ENCODE measurements around the gene PACSIN3.

PACSIN3 gene

DNA sequence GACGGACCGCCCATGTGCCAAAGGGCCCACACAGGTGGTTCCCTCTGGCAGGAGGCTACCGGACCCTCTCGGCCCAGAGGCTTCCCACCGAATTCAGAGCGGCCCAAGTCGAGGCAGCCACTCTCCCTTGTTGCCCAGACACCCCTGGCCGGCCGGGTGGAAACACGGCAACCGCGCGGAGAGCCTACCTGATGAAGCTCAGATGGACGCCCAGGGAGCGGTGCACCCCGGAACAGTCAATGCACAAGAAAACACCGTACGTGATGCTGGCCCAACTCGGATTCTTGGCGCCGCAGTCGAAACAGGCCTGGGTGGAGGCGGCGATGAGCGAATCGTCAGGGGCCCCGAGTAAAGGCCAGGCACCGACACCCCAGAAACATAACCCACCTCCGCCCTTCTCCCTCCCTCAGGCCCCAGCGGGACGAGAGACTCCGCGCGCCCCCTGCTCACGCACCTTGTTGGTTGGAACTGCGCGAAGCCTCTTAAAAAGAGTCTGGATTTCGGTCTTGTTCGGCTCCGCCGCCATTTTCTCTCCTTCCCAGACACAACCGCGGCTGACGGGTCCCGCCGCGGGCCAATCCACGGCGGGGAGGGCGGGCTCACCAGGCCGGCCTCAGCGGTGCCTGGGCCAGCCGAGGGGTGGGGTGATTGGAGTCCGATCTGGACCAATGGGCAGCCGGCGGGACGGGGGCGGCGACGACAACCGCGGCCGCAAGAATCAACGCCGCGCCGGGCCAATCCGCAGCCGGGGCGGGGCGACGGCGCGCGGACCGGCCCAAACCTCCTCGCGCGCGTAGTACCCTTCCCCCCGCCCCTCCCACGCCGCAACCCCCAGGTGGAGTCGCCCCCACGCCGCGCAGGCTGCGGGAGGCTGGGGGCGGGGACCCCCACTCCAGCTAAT is 9.7 kb downstream of the PACSIN3 start, which contains the start of gene ARFGAP2:
Gene ARFGAP2, minus strand, starts transcription at position 552 of the 901 bp plus-strand sequence. Its CDS starts 26 bp downstream, at position 526.
- DNase-seq (ENCODE audit: low read depth), result peak; percentile 96

DNA sequence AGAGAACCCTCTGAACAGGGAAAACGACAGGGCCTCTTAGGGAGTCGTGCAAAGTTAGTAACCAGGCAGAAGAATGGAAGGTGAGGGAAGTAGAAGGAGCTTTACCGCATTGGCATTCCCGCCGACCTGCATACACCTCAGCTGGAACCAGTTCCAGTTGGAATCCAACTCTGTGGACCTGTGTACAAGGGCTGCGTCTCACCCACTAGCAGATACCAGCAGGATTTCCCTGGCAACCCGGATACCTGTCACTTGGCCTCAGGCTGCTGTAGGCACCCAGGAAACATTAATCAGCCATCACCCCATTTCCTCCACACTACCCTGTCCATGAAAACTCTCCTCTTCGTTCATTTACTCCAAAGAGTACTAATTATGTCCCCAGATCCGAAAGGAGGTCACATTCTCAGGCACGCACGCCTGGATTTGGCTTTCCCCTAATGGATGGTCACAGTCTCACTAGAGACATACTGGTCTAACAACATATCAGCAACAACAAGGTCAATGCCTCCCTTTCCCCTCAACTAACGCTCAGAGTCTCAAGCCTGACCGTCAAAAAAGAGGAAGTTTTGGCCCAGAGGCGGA is 10.4 kb downstream of the PACSIN3 start:
- DNase-seq (ENCODE audit: low read depth), result no peak

DNA sequence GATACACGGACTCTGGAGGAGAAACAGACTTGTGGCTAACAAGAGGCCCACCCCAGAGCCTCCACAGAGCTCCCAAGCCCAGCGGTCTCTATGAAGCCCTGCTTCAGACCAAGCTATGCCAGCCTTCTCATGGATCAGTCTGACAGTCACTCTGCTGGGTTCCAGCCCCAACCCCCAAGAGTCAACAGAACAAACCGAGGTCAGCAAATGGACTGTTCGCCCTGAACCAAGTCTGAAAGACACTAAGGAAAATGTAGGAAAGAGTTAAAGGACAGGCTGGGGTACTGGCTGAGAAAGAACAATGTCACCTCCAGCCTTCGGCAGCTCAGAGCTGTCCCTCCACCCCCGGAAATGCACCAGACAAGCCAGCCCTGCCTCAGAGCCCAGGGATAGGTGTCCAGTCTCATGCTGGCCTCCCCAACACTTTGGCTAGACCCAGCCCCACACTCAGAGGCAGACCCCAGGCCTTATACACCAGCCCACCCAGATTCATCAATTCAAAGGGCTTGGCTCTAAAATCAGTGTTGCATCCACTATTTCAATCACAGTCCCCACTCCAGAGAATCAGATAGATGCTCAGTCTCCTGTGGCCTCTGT is 13.4 kb downstream of the PACSIN3 start:
- DNase-seq (ENCODE audit: low read depth), result no peak

DNA sequence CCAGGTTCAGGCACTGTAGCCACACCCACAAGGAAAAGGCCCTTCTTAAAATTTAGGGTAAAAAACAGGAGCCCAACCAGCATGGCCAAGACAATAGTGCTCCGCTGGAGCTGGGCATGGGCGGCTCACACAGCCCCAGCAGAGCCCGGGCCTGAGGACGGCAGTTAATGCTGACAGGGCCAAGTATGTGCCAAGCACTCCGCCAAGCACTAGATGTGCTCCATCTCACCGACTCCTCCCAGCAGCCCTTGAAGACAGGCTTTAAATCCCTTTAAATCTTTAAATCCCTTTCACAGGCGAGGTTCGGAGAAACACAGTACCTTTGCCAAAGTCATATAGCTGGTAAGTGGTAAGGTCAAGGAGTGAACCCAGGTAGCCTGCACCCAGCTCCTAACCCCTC is 14.4 kb downstream of the PACSIN3 start:
- DNase-seq (ENCODE audit: low read depth), result no peak

DNA sequence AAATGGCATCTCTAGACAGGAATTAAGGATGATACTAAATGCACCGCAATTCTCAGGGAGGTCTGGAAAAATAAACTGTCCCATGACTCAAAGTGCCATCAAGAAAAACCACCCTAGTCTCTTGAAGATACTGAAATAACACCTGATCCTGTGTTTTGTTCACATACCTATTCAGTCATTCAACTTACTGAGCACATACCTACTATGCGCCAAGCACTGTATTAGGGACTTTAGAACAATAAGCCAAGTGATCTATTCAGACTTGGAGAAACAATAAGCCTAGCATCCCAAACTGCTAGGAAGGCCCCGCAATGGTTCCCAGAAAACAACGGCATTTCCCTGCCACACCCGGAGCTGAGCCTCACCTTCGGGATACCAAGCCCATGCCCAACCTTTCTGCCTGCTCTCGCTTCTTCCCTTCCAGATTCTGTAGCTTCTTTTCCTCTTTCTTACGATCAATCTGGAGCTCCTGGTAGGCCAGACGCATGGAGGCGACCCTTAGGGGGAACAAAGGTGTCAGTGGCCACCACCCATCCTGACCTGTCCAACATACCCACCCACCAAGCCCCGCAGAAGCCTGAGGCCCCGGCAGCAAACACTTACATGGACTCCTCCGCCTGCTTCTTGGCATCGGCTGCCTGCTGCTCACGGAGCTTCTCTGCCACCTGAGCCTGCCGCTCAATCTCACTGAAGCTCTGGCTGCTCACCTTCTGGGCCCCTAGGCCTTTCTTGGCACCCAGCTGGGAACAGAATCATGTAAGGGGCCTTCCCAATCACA is 15.0 kb downstream of the PACSIN3 start:
- DNase-seq (ENCODE audit: low read depth), result no peak

DNA sequence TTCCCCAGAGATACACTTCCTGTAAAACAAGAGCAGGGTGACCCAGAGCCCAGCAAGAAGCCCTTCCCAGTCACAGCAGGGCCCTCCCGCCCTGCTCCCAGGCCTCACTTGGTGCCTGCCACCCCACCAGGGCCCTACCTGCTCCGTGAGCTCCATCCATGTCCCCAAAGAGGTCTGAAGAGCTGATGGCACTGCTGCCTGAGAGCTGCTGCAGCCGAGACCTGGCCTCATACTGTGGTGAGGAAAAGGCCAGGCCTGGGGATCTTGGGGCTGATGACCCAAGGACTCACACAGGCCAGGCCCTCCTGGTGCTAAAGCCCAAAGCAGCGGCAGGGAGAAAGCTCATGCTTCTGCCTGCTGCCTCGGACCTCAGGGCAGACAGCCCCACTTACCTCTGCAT is 19.9 kb downstream of the PACSIN3 start:
- no peak for DNase-seq (ENCODE audit: low read depth)

DNA sequence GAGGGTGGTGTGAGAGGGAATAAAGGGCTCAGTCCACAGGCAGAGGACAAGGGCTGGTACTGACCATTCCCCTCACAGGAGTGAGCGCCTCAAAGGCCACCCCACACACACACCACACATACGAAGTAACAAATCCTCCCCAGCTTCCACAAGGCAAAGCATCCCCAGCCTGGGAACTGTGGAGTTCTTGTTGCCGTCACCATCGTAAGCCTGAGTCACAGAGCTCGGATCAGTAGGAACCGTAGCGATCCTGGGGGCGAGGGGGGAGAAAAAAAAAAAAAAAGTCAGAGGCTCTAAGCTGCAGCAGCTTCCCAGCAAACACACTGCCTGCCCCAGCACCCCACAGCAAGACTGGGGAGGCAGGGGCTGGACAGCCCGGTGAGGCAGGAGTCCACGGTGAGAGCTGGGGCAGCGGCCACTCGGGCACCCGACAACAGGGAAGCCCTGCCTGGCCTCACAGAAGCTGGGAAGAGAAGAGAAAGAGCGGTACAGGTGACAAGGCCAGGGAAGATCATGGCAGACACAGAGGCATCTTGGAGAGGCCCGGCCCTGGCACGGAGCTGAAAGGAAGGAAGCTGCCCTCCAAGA is 20.9 kb downstream of the PACSIN3 start:
- no peak for DNase-seq (ENCODE audit: low read depth)

DNA sequence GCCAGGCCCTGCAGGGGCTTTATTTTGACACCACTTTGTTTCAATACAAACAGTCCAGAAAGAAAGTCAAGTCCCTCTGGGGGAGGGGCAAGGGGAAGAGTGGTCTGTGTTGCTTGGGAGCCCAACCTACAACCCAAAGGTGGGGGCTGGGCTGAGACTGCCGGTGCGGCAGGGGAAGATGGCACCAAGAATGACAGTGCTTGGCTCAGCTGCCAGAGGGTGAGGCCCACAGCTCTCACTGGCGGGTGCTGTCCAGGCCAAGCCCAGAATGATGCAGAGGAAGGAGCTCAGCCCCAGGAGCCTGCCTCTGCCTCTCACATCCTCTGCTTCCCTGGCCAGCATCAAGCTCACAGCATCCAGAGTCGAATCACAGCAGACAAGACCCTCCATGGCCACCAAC is 21.9 kb downstream of the PACSIN3 start:
- no peak for DNase-seq (ENCODE audit: low read depth)

DNA sequence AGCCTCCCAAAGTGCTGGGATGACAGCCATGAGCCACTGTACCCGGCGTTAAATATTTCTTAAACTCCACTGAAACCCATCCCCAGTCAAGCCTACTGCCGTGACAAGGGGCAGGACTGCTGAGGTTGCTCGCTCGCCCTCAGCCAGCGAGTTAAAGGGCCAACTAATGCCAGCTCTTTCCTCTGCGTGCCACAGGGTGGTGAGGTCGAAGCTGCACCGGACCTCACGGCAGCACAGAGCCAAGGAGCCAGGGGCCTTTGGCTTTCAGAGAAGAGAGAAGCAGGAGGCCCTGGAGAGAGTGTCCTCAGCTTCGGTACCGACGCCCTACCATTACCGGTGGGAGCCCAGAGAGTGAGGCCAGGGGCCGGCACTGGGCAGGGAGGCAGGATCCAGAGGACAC is 22.3 kb downstream of the PACSIN3 start:
- DNase-seq (ENCODE audit: low read depth), result no peak

DNA sequence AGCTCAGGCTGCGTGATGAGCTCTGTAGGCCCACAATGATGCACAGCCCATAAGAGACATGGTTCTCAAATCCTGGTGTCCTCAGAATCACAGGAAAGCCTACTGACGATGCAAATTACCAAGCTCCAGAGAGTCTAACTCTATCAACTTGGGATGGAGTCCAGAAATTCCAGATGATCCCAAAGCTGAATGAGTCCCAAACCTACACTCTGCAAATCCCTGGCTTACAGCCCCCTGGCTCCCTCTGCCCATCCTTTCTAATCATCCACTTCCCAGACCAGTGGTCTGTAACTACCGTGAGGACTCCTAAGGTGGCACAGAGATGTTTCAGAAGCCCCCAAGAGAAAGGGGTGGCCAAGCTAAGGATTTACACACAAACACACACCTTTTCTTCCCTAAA is 23.0 kb downstream of the PACSIN3 start:
- no peak for DNase-seq (ENCODE audit: low read depth)

DNA sequence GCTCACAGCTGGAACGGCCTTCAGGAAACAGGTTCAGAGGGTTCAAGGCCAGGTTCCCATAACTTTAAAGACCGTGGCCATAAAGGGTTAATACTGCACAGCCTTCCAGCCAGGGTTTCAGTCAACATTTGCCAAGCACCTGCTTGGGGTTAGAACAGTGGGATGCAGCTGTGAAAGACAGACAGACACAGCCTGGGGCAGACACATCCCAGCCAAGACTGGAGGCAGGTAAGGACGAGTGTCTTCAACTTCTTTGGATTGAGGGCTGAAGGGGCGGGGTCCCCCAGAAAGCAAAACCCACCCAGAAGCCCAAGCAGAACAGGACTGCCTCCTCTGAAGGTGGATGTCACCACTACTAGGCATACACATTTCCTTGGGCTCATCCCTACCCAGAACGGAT is 23.8 kb downstream of the PACSIN3 start:
- DNase-seq (ENCODE audit: low read depth), result no peak

DNA sequence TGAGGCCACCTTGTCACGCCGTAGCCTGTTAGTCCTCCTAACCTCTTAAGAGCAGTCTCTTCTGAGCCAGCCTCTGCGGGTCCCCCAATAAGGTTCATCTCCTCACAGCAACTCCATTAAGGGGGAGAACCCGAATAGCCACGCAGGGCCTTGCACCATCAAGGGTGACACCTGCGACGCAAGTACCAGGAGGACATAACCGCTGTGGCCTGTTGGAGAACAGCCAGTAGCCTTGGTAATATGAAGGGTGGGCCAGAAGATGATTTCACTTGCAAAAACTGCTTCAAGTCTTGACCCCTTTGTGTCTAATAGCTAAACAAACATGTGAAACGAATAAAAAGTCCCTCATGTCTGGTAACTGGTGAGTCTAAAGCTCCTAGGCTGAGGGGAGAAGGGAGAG is 24.3 kb downstream of the PACSIN3 start:
- no peak for DNase-seq (ENCODE audit: low read depth)

DNA sequence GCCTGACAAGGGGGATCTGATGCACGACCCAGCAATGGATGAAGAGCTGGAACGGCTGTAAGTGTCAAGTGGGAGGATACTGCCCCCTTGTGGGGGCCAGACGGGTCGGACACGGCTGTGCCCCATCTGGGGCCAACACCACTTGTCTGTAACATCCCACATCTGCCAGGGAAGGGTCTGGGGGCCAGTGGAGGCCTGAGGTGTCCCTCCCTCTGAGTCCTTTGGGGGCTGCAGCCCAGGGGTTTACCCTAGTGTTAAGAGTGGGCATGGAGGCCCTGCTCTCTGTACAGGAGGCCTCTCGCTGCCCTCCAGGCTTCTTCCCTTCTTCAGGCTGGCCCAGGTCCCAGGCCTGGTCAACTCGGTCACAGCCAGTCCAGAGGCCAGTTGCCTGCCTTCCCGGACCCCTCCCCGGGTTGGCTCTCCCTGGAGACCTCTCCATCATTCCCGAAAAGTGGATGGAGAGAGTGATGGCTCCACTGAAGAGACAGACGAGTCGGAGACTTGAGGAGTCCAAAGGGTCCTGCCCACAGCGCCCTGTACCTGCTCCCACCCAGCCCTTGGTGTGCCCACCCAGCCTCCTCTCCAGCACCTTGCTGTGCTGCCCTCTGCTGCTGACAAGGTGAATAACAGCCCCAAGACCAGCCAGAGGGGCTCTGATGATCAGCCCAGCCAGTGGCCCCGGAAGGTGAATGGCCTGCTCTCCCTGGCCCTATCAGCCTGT is 24.9 kb downstream of the PACSIN3 start:
- peak; percentile 81 for DNase-seq (ENCODE audit: low read depth)

DNA sequence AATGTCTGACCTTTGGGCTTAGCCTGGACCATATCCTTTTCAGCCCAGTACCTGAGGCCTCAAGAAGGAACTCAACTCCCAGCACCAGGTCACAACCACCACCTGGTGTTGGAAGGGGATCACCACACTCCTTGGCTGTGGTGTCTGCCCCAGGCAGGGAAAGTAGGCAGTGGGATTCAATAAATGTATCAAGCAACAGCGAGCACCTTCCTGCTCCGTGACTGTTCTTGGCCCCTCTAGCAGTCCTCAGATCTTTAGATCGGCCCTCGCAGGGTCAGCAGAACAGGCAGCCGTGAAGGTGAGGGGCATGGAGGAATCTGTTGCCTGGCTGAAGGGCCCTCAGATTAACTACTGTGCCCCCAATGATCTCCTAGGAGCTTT is 25.5 kb downstream of the PACSIN3 start:
- DNase-seq (ENCODE audit: low read depth), result no peak

DNA sequence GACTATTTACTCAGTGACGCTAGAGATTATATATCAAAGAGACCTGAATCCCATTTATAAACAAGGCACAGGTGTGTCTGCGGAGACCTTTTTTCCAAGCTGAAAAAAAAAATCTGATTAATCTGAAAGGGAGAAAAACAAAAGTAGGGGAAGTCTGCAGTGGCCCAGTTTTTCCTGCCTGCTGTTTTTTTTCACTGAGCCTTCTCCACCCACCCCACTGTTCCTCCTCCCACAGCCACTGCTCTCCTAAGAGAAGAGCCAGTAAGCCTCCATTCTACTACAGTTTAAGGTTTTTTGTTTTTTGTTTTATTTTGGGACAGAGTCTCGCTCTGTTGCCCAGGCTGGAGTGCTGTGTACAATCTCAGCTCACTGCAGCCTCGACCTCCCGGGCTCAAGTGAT is 28.0 kb downstream of the PACSIN3 start:
- no peak for DNase-seq (ENCODE audit: low read depth)

DNA sequence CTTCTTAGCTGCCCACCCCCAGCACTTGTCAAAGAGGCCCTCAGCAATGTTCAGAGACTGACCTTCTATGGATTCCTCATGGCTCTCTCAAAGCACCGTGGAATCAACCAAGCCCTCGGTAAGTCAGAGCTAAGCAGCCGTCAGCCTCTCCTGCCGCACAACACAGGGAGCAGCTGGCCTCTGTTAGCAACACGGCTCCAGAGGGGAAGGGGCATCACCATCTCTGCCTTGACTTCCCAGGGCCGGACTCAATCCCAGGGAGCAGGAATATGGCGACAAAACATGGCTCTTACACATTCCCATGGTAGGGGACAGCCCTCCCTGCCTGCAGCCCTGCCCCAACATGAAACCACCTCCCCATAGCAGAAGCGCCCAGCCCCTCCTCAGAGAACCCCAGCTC is 28.4 kb downstream of the PACSIN3 start:
- no peak for DNase-seq (ENCODE audit: low read depth)

DNA sequence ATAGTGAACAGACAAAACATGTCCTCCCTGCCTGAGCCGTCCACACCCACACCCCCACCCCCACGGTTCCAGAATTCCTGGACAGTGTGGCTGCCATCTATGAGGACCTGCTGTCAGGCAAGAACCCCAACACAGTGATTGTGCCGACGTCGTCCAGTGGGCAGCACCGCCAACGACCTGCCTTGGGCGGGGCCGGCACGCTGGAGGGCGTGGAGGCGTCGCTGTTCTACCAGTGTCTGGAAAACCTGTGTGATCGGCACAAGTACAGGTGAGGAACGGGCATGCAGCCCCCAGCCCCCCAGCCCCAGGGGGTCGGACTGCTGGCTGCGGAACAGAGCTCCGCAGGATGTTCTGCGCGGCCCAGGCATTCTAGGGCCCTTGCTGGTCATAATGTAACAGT is 29.3 kb downstream of the PACSIN3 start:
- DNase-seq (ENCODE audit: low read depth), result no peak

DNA sequence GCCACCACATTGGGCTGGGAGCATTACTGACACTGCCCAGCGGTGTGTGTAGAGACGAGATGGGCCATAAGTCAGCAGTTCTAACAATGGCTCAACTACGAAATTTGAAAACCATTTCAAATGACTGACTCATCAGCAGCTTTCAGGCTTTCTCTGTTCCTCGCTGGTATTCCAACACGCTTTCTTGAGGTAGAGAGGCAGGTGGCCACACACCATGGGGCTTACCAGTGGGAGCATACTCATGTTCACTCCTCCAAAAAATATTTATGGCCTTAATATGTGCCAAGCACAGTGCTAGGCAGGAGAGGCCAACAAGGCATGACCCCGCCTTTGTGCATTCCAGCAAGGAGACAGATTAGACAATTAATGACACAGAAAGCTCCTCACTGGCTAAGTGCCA is 29.9 kb downstream of the PACSIN3 start:
- no peak for DNase-seq (ENCODE audit: low read depth)

DNA sequence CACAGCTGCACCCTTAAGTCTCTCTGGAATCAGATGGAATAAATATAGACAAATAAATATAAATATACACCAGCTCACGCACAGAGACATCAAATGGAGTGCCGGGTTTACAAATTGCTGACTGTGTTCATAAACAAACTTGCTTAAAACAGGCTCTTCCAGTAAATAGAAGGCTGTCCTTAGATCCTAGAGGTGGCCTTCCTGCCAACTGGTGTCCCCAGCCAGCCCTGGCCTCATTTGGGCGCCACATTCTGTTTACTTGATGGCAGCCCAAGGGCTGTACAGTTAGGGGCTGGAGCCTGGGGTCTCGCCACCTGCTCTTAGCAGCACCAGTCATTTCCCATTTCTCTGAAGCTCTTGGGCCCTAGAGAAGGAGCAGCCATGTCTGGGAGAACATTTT is 30.4 kb downstream of the PACSIN3 start:
- DNase-seq (ENCODE audit: low read depth), result no peak

DNA sequence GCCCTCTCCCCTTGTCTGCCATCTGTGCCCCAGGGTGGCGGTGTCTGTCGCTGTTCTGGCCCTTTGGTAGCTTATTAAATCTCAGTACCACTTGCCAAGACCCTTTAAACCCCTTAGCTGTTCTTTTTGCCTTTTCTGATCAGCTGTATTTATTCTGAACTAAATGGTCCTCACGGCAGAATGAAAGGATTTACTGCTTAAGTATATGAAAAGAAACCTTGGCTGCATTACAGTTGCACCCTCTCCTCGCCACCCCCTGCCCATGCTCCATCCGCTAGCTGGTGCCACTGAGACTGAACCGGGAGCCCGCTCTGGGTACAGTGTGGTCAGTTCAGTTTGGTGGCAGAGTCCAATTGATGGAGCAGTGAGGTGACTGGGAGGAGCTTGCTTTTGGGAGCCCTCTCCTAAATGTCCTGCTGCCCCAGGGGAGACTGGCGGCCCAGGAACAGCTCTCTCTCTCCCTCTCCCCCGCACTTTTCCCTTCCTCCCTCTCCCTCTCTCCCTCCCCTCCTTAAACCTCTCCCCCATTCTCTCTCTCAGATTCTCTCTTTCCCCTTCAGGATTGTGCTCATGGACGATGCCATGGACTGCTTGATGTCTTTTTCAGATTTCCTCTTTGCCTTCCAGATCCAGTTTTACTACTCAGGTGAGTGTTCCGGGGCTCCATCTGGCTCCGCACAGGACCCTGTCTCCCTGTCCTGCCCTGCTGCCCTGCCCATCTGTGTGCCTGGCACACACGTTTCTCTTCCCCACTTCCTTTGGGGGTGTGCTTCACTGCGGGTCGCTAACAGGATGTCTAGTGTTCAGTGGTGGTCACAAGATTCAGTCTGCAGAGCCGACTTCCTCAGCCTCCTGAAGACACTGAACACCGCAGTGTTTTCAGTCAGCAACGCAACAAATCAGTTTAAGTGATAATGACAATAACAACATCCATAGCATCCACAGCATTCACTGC is 31.3 kb downstream of the PACSIN3 start:
- no peak for DNase-seq (ENCODE audit: low read depth)
